Endometrium (tissue), 2 donors: Measurements from ENCODE around the gene ZNF500.
"Not testable (repeated sequence)": the region's sequence is repeated elsewhere in the genome, so short reads cannot be mapped to it uniquely, and the experiment has no call there.

Source experiments
- FAIRE-seq: peaks from 2 replicates; lab custom pipeline; 2012; peaks lifted over from hg19 to GRCh38; lab: Jason Lieb, UNC
- donor health status: control.
- donor health status: control.

Gene ZNF500

DNA sequence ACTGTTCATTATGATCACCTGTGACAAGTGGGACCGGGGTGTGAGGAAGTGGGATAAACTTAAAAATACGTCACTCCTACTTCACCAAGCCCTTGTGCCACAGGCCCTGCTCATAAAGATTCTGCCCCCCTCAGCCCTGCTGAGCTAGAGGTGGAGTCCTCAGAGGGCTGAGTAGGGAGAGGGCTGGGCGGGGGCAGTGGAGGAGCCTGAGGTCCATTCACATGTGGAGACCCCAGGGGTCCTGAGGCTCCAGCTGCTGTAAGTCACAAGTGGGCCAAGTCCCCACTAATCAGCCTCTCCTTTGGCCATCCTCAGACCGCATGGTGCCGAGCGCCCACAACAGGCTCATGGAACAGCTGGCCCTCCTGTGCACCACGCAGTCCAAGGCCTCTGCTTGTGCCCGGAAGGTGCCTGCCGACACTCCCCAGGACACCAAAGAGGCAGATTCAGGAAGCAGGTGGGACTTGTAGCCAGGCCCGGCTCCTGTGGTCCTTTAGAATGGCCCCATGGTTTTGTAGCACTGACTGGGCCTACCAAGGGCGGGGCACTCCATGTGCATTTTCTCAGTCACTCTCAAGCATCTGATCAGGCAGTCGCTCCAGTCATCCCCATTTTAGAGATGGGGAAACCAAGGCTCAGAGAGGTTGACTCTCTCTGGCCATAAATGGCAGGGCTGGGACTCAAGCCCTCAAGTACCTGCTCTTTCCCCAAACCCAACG is 22.2 kb downstream of the ZNF500 start:
- FAIRE-seq: no peak

DNA sequence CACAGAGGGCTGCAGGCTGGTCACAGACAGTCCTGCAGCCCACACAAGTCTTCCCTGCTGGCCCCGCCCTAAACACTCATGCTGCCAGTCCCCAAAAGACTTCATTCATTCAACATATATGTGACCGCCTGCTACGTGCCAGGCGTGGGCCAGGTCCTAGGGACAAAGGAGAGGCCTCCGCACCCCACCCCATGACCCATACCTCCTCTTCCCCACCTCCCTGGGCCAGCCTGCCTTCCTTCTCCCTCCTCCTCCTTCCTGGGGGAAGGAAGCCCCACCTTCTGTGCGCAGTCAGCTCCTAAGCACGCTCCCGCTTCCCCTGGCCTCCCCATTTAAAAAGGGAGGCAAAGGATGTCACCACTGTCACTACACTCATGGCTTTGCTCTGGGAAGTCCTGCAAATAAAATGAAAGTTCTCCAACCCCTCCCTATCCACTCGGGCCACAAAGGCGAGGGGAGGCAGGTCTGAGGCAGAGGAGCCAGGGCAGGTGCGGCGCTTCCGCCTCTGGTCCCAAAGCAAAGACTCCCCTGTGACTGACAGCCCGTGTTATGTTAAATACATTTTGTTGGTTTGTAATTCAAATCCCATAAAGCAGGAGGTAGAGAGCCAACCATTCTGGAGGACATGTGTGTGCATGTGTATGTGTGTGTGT is 23.6 kb downstream of the ZNF500 start:
- no peak for FAIRE-seq

DNA sequence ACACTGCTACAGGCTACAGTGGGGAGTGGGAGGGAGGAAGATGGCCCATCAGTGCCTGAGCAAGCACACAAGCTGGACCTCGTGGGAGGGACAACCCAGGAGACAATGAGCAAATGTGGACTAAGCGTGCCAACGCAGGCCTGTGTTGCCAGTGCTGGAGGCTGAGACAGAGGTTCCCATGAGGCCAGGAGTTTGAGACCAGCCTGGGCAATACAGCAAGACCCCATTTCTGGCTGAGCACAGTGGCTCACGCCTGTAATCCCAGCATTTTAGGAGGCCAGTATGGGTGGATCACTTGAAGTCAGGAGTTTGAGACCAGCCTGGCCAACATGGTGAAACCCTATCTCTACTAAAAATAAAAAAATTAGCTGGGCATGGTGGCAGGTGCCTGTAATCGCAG is 28.6 kb downstream of the ZNF500 start:
- not testable (repeated sequence) for FAIRE-seq

DNA sequence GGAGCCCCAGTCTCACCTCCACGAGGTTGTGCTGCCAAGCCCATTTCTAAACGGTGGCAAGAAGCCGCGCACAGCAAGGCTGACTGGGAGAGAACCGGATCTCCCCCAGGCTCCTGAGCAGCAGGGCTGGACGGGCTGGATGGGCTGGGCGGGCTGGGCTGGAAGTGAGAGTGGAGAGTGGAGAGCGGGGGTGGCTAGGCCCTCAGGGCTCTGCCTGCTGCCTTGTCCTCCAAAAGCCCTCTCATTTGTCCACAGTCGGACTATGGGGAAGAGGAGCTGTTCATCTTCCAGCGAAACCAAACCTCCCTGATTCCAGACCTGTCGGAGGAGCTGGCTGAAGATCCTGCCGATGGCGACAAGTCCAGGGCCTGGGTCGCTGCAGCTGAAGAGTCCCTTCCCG is 29.4 kb downstream of the ZNF500 start:
- FAIRE-seq: no peak

DNA sequence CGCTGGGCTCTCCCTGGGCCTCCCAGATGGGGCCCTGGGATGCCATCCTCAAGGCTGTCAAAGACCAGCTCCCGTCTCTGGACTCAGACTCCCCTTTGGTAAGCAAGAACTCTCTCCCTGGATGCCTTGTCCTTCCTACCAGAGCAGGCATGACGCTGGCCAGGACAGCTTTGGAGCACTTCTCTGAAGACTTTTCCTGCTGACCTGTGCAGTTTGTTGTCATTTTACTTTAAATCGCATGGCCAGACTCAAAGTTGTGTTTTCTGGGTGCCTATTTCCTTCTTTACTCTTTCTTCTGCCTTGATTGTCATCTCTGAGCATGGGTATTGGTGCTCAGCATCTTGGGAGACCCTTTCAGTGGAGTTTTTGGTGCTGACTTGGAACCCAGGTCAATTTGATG is 30.4 kb downstream of the ZNF500 start:
- no peak for FAIRE-seq

DNA sequence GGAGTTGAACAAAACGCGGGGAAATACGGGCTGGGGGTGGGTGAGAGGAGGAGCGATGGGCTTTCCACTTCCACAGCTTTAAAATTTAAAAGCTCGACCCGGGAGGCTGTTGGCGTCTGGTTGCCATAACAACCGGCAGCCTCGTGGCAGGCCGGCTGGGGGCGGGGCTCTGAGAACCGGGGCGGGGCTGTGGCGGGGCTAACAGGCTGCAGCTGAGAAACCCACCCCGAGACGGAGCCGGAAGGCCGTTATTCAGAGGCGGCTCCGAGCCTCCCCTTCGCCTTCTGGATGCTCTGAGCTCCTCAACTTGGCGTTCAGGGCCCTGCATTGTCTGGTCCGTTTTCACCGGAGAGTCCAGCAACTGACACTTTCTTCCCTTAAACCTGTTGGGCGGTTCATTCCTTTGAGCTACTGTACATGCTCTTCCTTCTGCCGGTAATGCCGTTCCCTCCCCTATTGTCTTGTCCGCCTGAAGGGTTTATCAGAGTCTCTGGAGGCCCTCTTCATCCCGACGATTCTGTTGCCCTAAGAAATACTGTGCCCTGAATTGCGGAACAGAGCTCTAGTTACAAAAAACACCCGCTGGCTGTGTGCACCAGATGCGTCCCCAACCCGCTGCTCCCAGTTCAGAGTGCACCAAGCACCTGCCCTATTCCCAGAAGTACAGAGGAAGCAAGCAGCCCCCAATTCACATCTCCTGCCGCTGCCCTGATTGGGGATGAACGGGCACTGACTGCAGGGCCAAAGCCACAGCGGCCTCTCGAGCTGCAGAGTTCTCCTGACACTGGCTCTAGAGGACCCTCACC is 32.0 kb downstream of the ZNF500 start:
- no peak for FAIRE-seq

DNA sequence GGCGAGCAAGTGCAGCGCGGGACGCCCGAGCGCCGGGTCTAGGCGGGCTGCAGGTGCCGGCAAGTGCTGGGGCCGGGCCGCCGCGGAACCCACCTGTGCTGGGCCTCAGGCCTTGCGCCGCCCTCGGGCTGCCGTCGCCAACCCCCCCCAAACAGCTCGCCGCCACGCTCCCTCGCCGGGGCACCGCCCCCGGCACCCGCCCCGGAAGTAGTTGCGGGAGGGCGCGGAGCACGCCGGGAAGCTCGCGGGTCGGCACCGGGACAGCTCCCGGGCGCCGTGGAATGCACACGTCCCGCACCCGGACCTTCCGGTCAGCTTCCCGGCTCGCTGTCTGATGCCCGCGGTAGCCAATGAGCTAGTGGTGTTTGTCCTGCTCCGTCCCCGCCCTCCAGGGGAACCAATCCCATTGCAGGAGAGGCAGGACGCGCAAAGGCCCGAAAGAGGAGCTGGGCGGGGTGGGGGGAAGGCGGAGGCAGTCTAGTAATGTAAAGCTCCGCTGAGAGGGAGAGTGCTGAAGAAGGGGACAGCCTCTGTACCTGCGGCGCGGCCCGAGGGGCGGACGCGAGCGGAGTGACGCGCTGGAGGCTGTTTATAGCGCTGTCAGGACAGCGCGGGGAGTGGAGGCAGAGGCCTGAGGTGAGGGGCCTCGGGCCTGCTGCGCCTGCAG is 32.8 kb downstream of the ZNF500 start, which contains the start of the genes ANKS3 and DNAAF8:
Gene ANKS3, minus strand, starts transcription at position 209 of the 667 bp plus-strand sequence. CDS start 4,122 bp downstream, outside the sequence.
Gene DNAAF8, plus strand, starts transcription at position 475 of the 667 bp plus-strand sequence. CDS start 1,978 bp downstream, outside the sequence.
- FAIRE-seq: peak; percentile 31

DNA sequence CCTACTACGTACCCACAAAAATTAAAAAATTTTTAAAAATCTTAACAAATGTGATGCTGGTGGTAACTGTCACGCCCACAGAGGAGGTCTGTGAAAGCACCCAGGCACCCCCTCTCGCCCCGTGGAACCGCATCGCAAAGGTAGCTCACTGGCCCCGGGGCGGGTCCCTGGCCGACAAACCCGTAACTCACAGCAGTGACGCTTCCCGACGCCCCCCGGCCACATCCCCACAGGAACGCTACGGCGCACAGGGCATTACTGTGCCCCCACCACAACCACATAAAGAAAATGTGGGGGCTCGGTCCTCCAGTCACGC is 33.3 kb downstream of the ZNF500 start:
- no peak for FAIRE-seq

DNA sequence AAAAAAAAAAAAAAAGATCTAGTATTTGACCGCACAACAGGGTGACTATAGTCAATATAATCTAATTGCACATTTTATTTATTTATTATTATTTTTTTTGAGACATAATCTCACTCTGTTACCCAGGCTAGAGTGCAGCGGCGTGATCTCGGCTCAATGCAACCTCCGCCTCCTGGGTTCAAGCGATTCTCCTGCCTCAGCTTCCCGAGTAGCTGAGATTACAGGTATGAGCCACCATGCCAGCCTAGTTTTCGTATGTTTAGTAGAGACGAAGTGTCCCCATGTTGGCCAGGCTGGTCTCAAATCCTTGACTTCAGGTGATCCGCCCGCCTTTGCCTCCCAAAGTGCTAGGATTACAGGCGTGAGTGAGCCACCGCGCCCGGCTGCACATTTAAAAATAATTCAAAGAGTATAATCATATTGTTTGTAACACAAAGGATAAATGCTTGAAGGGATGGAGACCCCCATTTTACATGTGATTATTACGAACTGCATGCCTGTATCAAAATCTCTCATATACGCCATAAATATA is 33.7 kb downstream of the ZNF500 start:
- FAIRE-seq: no peak

DNA sequence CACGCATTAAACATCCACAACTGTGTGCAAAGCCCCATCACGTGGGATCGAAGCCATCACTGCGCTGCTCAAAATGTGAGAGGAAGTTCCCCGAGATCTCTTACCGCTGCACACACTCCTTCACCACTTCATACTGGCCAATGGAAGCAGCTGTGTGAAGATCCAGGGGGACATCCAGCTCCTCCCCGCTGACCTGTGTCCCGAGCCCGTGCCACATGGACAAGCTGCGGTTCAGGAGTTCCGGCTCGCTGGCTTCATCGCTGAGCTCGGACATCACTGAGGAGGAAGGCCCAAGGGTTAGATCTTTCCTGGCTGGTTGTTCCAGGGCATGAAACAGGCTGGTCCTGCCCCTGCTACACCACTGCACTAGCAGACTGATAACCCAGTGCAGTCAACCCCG is 37.1 kb downstream of the ZNF500 start:
- no peak for FAIRE-seq

DNA sequence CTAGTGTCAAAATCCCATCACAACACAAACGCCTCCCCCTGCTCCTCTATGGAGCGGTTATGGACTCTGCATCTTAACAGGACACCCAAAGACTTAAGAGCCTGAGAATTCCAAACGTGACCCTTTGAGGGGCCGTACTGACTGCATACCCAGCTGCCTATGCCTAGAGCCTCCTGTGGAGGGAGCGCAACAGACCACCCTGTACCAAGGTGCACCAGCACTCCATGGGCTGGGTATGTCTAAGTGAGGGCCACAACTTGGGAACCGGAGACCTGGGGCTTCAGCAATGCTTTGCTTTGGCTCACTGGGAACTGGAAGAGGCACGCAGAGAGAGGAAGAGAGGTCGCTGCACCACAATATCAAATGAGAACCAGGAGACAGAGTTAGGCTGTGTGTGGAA is 38.3 kb downstream of the ZNF500 start:
- no peak for FAIRE-seq

DNA sequence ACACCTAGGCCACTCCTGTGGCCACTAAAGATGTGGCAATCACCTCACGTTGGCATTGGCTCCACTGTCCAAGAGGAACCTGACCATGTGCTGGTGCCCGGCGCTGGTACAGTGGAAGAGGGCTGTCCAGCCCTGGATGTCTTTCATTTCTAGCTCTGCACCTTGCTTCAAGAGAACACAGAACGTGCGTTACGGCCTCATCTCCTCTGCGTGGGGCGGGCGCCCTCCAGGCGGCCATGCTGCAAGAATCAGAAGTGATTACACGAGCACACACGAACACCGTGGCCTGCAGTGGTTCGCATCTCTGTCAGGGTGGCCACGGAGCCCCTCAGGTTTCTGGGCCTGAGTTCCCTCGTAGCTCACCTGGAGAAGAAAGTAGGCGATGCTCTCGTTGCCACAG is 40.3 kb downstream of the ZNF500 start:
- FAIRE-seq: no peak

DNA sequence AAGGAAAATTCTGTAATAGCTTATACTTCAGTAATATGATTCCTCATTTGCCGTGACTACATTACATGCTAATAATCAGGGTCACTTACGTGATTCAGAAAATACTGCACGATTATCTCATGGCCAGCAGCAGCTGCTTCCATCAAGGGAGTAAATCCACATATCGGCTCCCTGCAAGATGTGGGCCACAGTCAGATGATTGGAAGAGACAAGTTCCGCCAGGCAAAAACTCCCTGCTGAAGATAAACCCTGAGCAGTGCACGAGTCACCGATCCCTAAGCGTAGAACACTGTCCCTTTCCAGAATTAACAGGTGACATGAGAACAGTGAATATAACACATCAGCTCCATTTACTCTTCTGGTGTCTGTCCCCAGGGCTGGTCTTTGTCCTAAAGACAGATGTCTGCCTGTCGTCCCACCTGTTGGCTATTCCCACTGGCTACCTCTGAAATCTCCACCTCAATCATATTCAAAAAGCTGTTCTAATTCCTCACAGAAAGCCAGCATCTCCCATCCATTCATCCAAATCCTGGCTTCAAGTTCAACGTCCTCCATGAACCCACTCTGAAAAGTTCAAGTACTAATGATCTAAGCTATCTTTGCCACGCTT is 42.2 kb downstream of the ZNF500 start:
- no peak for FAIRE-seq

DNA sequence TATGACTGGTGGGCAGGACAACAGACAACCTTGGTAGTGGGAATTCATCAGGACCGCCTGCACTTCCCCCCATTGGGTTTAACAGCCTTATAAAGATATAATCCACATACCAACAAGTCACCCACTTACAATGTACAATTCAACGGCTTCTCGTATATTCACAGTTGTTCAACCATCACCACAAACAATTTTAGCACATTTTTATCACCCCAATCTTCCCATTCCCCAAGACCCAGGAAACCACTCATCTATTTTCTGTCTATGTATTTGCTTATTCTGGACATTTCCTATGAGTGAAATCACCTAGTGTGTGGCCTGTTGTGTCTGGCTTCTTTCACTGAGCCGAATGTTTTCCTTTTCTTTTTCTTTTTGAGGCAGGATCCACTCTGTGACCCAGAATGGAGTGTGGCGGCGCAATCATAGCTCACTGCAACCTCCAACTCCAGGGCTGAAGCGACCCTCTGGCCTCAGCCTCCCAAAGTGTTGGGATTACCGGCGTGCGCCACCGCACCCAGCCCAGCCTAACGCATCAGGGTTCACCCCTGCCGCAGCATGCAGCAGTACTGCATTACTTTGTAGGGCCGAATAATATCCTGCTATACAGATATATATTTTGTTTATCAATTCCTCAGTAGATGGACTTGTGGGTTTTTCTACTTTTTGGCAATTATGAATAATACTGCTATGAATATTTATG is 43.7 kb downstream of the ZNF500 start:
- no peak for FAIRE-seq

DNA sequence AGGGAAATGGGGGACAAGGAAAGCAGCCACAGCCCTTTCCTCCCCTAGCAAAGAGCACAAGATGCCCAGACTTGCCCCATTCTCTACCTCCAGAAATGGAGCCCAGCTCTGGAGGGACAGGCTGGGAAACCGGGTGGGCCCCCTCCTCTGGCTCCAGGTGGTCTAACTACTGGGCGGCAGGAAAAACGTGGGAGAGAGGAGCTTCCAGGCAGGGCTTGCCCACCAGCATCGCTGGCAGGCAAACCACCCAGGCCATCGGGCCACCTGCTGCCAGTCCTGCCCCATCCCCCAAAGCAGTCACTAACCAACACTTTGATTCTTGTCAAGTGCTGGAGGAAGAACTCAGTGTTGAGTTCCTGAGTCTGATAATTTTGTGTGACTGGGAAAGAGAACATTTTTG is 48.5 kb downstream of the ZNF500 start:
- no peak for FAIRE-seq

DNA sequence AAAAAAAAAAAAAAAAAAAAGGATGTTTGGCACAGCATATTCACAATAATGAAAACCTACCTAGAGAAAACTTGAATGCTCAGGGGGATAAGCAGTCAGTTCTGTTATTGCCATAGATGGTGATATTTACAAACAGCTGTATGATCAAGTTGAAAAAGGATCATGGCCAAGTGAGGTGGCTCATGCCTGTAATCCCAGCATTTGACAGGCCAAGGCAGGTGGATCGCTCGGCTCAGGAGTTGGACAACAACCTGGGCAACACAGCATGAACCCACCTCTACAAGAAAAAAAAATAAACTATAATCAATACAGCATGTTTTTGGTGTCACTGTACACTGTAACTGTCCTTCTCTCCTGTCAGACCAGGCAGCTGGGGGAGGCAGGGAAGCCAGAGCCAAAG is 52.0 kb downstream of the ZNF500 start:
- no peak for FAIRE-seq

DNA sequence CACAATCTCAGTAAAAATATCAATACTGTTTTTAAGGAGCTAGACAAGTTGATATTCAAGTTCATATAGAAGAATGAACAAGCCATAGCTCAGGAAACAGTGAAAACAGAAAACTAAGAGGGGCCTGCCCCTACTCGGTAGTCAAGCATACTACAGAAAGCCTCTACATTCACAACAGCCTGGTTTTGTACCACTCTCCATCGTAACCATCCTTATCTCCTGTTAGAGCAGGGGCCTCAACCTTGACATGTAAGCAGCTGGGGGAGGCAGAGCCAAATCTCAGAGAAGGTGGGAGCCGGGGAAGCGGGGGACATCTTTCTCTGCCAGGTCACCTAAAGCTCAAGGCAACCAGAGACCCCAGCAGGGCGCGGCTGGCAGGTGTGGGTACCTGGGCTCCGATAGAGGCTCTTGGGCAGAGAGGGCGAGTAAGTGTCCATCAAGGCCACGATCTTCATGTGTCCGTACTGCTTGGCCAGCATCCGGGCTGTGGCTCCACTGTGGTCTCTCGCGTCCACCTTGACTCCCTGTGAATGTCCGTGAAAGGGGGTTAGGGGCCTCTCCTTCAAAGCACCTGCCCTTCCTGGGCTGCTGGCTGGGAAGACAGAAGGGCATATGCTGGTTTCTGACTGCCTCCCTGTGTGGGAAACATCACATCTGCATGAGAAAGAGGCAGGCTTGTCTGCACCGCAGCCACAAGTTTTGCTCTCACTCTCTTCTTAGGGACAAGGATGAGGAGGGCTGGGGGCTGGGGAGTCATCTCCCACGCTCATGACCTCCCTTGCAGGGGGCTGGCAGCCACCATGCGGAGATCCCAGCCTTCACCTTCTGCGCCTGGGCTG is 53.1 kb downstream of the ZNF500 start:
- FAIRE-seq: no peak

DNA sequence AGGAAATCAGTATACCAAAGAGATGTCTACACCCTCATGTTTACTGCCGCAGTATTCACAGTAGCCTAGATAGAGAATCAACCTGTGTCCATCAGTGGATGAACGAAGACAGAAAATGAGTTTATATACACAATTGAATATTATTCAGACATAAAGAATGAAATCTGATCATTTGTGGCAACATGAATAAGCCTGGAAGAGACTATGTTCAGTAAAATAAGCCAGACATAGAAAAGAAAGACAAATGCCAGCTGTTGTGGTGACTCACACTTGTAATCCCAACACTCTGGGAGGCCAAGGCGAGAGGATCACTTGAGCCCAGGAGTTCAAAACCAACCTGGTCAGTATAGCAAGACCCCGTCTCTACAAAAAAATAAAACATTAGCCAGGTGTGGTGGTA is 57.5 kb downstream of the ZNF500 start:
- FAIRE-seq: no peak

DNA sequence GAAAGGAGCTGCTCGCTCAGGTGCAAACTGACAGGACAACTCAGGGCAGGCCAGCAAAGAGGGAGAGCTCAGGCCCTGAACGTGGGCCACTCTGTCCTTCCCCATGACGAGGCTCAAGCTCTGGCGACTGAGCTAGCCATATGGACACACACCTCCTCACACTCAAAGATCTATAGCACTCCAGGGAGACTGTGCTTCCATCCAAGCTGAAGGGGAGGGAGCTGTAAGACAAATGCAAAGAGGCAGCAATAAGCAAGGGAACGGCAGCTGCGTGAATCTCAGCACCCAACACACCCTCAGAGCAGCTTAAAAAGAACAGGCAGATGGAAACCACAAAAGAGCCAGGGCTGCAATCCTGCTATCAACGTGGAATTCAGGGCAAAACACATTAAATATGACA is 60.1 kb downstream of the ZNF500 start:
- FAIRE-seq: no peak

DNA sequence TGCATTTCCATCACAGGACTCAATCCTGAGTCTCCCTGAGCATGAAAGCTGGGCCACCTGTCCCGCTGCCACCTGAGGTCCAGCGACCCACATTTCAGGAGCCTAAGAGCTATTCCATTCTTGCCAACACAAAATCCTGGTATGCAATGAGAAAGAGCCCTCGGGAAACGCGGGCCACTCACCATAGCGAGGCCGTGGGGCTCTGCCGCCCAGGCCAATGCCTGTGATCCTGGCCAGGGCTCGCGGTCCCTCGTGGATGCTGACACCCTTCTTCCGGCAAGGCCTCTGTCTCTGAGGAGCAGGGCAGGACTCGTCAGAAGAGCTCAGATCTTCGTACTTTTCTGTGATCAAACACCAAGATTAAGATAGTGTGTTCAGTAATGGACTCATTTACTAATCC is 62.0 kb downstream of the ZNF500 start:
- no peak for FAIRE-seq
